H9 (cell line): Measurements from ENCODE around the gene TMEM44. TPM values are rescaled to one million over a fixed set of nuclear protein-coding genes. Genes with fewer than 3 reads are reported as not detected.
A peak's percentile ranks its signal among the peaks of the same experiment; 100 is the strongest.

Source experiments
- DNase-seq: peaks from one replicate; pipeline ENCODE4 v3.0.0-alpha.2; 2017
- H2AFZ ChIP-seq: one replicate; pipeline ENCODE4 v1.6.1; 2013; ENCODE audit warnings: mild to moderate bottlenecking, low read length, control low read depth, moderate library complexity
- H2AK5ac ChIP-seq: 2 replicates; pipeline ENCODE4 v1.6.1; 2013; ENCODE audit warnings: low read length, control low read depth, mixed read lengths; ENCODE audit not compliant: insufficient read length
- H2BK120ac ChIP-seq: one replicate; pipeline ENCODE4 v1.6.1; 2013; ENCODE audit warnings: low read depth, mild to moderate bottlenecking, low read length, control low read depth, inconsistent platforms; ENCODE audit not compliant: poor library complexity, severe bottlenecking
- H2BK12ac ChIP-seq: 2 replicates; pipeline ENCODE4 v1.6.1; 2013; ENCODE audit warnings: low read length, control low read depth, mixed read lengths, low read depth; ENCODE audit not compliant: insufficient read length
- H2BK15ac ChIP-seq: 2 replicates; pipeline ENCODE4 v1.6.1; 2013; ENCODE audit warnings: low read depth, low read length, control low read depth
- H2BK20ac ChIP-seq: one replicate; pipeline ENCODE4 v1.6.1; 2013; ENCODE audit warnings: low read depth, mild to moderate bottlenecking, low read length, control low read depth, inconsistent platforms; ENCODE audit not compliant: poor library complexity, severe bottlenecking
- H2BK5ac ChIP-seq: 2 replicates; pipeline ENCODE4 v1.6.1; 2013; ENCODE audit warnings: low read length, control low read depth, mixed read lengths; ENCODE audit not compliant: insufficient read length
- H3K14ac ChIP-seq: 2 replicates; pipeline ENCODE4 v1.6.1; 2013; ENCODE audit warnings: low read length, control low read depth; ENCODE audit not compliant: insufficient read depth
- H3K18ac ChIP-seq: 2 replicates; pipeline ENCODE4 v1.6.1; 2013; ENCODE audit warnings: low read depth, mild to moderate bottlenecking, mixed read lengths, low read length, control low read depth; ENCODE audit not compliant: insufficient read length
- H3K23ac ChIP-seq: 2 replicates; pipeline ENCODE4 v1.6.1; 2013; ENCODE audit warnings: low read length, control low read depth, mixed read lengths, low read depth; ENCODE audit not compliant: insufficient read length
- H3K23me2 ChIP-seq: 2 replicates; pipeline ENCODE4 v1.6.1; 2013; ENCODE audit warnings: low read depth, mild to moderate bottlenecking, mixed read lengths, low read length, control low read depth; ENCODE audit not compliant: insufficient read length, poor library complexity, severe bottlenecking
- H3K27ac ChIP-seq: 2 replicates; pipeline ENCODE4 v1.5.1; 2013; ENCODE audit warnings: low read length, control low read depth, mixed read lengths, low read depth; ENCODE audit not compliant: insufficient read length
- H3K27me3 ChIP-seq: 2 replicates; pipeline ENCODE4 v1.6.1; 2013; ENCODE audit warnings: low read length, control low read depth, inconsistent platforms; ENCODE audit not compliant: insufficient read depth
- H3K4ac ChIP-seq: 2 replicates; pipeline ENCODE4 v1.6.1; 2013; ENCODE audit warnings: low read depth, mild to moderate bottlenecking, control low read depth, inconsistent platforms, low read length, moderate library complexity
- H3K4me1 ChIP-seq: 2 replicates; pipeline ENCODE4 v1.6.1; 2013; ENCODE audit warnings: low read length, control low read depth, inconsistent platforms; ENCODE audit not compliant: insufficient read depth
- H3K4me2 ChIP-seq: 2 replicates; pipeline ENCODE4 v1.6.1; 2013; ENCODE audit warnings: low read length, control low read depth, mixed read lengths; ENCODE audit not compliant: insufficient read length, insufficient read depth
- H3K56ac ChIP-seq: 2 replicates; pipeline ENCODE4 v1.6.1; 2013; ENCODE audit warnings: low read depth, mild to moderate bottlenecking, mixed read lengths, low read length, control low read depth; ENCODE audit not compliant: insufficient read length
- H3K79me1 ChIP-seq: 2 replicates; pipeline ENCODE4 v1.6.1; 2013; ENCODE audit warnings: low read depth, mild to moderate bottlenecking, moderate library complexity, low read length, control low read depth, inconsistent platforms; ENCODE audit not compliant: insufficient read depth, poor library complexity, severe bottlenecking
- H3K79me2 ChIP-seq: 2 replicates; pipeline ENCODE4 v1.6.1; 2013; ENCODE audit warnings: low read length, control low read depth, inconsistent platforms; ENCODE audit not compliant: insufficient read depth
- H3K9ac ChIP-seq: 2 replicates; pipeline ENCODE4 v1.6.1; 2013; ENCODE audit warnings: low read length, control low read depth, mixed read lengths; ENCODE audit not compliant: insufficient read length; ENCODE audit errors: extremely low read depth
- H3K9me3 ChIP-seq: one replicate; pipeline ENCODE4 v1.6.1; 2013; ENCODE audit warnings: low read depth, low read length, inconsistent platforms; ENCODE audit not compliant: control insufficient read depth
- H3T11ph ChIP-seq: one replicate; pipeline ENCODE4 v1.6.1; 2013; ENCODE audit warnings: mild to moderate bottlenecking, low read length, control low read depth, inconsistent platforms
- H4K20me1 ChIP-seq: one replicate; pipeline ENCODE4 v1.6.1; 2013; ENCODE audit not compliant: control insufficient read depth, insufficient read length, insufficient read depth
- H4K5ac ChIP-seq: 2 replicates; pipeline ENCODE4 v1.6.1; 2013; ENCODE audit warnings: low read depth, mild to moderate bottlenecking, mixed read lengths, low read length, control low read depth; ENCODE audit not compliant: insufficient read length
- H4K8ac ChIP-seq: replicated peaks from 2 replicates; pipeline ENCODE4 v1.6.1; 2013; ENCODE audit warnings: low read length, control low read depth, mixed read lengths, low read depth; ENCODE audit not compliant: insufficient read length
- H4K91ac ChIP-seq: 2 replicates; pipeline ENCODE4 v1.6.1; 2013; ENCODE audit warnings: low read depth, mild to moderate bottlenecking, moderate library complexity, mixed read lengths, low read length, control low read depth; ENCODE audit not compliant: insufficient read length
- H3K27ac Mint-ChIP-seq, 3 experiments: 2 replicates in 2 of 3; 3 replicates in 1 of 3; pipeline ENCODE4 v1.8.0; 2020 to 2021; ENCODE audit warnings: mixed read lengths in 3 of 3, mild to moderate bottlenecking in 1 of 3, moderate library complexity in 1 of 3
- H3K27me3 Mint-ChIP-seq: 2 replicates; pipeline ENCODE4 v1.8.0; 2021; ENCODE audit warnings: low read depth, mild to moderate bottlenecking, moderate library complexity, mixed read lengths
- H3K36me3 Mint-ChIP-seq, 3 experiments: 2 replicates in 2 of 3; 3 replicates in 1 of 3; pipeline ENCODE4 v1.8.0; 2020 to 2021; ENCODE audit warnings: low read depth in 3 of 3, mixed read lengths in 3 of 3; ENCODE audit not compliant: insufficient read depth in 1 of 3
- H3K4me1 Mint-ChIP-seq, 2 experiments: 2 replicates each; pipeline ENCODE4 v1.8.0; 2020; ENCODE audit warnings: mixed read lengths in 2 of 2
- H3K4me3 Mint-ChIP-seq, 2 experiments: 2 replicates in 1 of 2; 3 replicates in 1 of 2; pipeline ENCODE4 v1.8.0; 2020 to 2021; ENCODE audit warnings: mild to moderate bottlenecking in 2 of 2, mixed read lengths in 2 of 2, moderate library complexity in 1 of 2
- H3K9me3 Mint-ChIP-seq, 2 experiments: 2 replicates in 1 of 2; 3 replicates in 1 of 2; pipeline ENCODE4 v1.8.0; 2020; ENCODE audit warnings: mild to moderate bottlenecking in 2 of 2, mixed read lengths in 2 of 2, moderate library complexity in 1 of 2
- CTCF ChIP-seq: fragments of 200-600 bp; sonication (generic); conservative IDR thresholded peaks from 3 replicates; pipeline ENCODE4 v1.8.0; 2021; ENCODE audit warnings: antibody characterized with exemption, mild to moderate bottlenecking
- WGBS: extraction: QIAGEN DNeasy Blood & Tissue Kit; methylation state at CpG from one replicate; pipeline ENCODE4 v1.1.7; 2013; ENCODE audit warnings: missing lambda C conversion rate, low lambda C conversion rate, mixed read lengths; ENCODE audit not compliant: insufficient read length; ENCODE audit errors: extremely low coverage; 5-methylcytosine and 5-hydroxymethylcytosine counted together
- total RNA-seq: library from RNA; stranded (reverse); gene quantifications from 2 replicates; pipeline ENCODE4 v1.2.1, GENCODE V29; 2021

Gene TMEM44
- total RNA-seq, 1 experiment from 2014 or later, result 19.8 TPM

DNA sequence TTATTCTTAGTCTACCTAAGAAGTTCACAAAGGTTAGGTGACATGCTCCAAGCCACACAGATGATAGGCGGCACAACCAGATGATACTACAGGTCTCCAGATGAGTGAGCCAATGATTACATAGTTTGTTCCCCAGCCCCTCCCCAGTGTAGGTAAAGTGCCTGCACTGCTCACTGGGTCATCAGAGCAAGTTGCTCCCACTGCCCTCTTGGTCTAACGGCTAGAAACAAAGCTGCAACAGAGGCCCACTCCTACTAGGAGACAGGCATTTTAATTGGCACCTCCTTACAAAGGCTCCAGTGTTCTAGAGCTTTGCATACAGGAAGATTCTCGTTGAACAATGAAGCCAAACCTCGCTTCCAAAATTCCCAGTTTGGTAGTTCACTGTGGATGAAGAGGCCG lies 47.3 kb downstream of the TMEM44 start:
- H3K23me2 ChIP-seq, result peaks cover 7% of the 10 kb centered on the region
- H2BK20ac ChIP-seq, result no peak overlapping the region
- no peak overlapping the region for H3K56ac ChIP-seq
- H3K27me3 ChIP-seq, result no peaks in the 10 kb centered on the region
- H3K9me3 Mint-ChIP-seq, result no peaks in the 10 kb centered on the region
- no peak overlapping the region for H2AFZ ChIP-seq
- H4K5ac ChIP-seq, result no peak overlapping the region
- DNase-seq, result no peak
- H2BK15ac ChIP-seq, result no peak overlapping the region
- H2BK120ac ChIP-seq, result no peak overlapping the region
- H4K20me1 ChIP-seq, result no peaks in the 10 kb centered on the region
- no peak overlapping the region for H2BK12ac ChIP-seq
- no peak overlapping the region for H3T11ph ChIP-seq
- no peak overlapping the region for H3K27ac Mint-ChIP-seq
- no peak overlapping the region for H3K23ac ChIP-seq
- peak overlapping the region in 1 of 2 experiments; percentile 47; a peak in 2 of 5 replicates for H3K4me3 Mint-ChIP-seq
- no peaks in the 10 kb centered on the region for H3K4me1 ChIP-seq
- no CpG with 5 or more reads among the region's 5 CpGs for WGBS
- H2AK5ac ChIP-seq, result no peak overlapping the region
- H4K91ac ChIP-seq, result no peak overlapping the region
- H3K27ac ChIP-seq, result no peak overlapping the region
- no peak overlapping the region for H3K4me2 ChIP-seq
- no peak overlapping the region for H2BK5ac ChIP-seq
- peaks cover 7 to 9% of the 10 kb centered on the region in 2 experiments for H3K4me1 Mint-ChIP-seq
- H3K79me1 ChIP-seq, result no peaks in the 10 kb centered on the region
- no peak overlapping the region for H3K18ac ChIP-seq
- no peak overlapping the region for H3K4ac ChIP-seq
- H3K9me3 ChIP-seq, result no peaks in the 10 kb centered on the region
- no peak overlapping the region for H4K8ac ChIP-seq
- H3K14ac ChIP-seq, result no peak overlapping the region
- no peaks in the 10 kb centered on the region; the same call in 1 of the 2 replicates for H3K27me3 Mint-ChIP-seq
- peaks cover 0 to 8% (median 5%) of the 10 kb centered on the region in 3 experiments; a peak in 4 of 7 replicates for H3K36me3 Mint-ChIP-seq
- H3K9ac ChIP-seq, result no peak overlapping the region
- H3K79me2 ChIP-seq, result no peaks in the 10 kb centered on the region
- no peak for TF ChIP-seq CTCF
